NCI-H2196 (cell line): ENCODE data around the gene S100A2.
"Not testable (repeated sequence)": the region's sequence is repeated elsewhere in the genome, so short reads cannot be mapped to it uniquely, and the experiment has no call there.

ENCODE experiments used
- DNase-seq: peaks from one replicate; lab custom pipeline; 2025; ENCODE audit not compliant: unreplicated experiment; lab: John Stamatoyannopoulos, UW

Gene S100A2

DNA sequence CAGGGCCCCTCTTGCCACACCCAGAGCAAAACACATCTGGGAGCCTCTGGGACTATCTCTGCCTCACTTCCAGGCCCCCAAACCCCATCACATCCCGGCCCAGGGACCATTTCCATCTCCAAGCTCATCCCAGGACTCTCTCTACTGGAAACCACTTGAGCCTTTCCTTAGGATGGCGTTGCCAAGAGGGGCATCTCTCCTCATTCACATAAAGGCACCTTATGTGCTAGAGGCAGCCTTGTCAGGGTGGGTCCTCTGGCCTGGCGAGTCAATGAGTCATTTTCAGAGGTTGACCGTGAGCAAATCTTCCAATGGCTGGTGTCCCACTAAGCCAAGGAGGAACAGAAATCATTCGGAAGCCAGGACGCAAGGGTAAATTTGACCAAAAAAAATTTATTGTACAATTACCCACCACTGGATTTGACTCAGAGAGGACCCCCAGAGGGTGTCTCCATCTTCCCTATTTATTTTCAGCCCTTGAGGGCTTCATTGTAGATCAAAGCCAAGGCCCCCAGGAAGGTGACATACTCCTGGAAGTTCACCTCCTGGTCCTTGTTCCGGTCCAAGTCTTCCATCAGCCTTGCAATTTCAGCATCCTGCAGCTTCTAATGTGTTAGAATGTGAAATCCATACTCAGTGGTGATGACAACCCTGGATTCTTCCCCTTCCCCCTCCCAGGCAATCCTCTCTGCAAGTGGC, 31.3 kb downstream of the S100A2 start:
- DNase-seq, result no peak

DNA sequence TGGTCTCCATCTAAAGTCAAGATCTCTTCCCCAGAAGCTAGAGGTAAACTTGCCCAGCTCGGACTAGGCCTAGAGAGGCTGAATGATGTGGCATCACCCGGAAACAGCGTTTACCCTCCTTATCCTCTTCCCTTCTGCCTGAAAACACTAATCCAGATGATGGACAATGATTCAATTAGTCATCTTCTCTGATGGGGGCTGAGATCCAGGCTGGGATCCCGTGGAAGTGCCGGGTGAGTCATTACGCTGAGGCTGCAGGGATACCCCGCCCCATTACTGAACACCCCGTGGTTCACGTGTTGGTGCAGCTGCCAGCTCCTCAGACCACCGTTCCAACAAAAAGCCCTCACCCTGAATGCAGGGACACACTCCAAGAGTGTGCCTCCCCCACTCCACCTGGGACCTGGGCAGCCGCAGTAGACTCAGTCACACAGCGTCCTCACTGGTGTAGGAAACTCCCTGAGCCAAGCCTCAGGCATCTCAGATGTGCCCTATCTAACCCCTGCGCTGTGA, 31.9 kb downstream of the S100A2 start:
- no peak for DNase-seq

DNA sequence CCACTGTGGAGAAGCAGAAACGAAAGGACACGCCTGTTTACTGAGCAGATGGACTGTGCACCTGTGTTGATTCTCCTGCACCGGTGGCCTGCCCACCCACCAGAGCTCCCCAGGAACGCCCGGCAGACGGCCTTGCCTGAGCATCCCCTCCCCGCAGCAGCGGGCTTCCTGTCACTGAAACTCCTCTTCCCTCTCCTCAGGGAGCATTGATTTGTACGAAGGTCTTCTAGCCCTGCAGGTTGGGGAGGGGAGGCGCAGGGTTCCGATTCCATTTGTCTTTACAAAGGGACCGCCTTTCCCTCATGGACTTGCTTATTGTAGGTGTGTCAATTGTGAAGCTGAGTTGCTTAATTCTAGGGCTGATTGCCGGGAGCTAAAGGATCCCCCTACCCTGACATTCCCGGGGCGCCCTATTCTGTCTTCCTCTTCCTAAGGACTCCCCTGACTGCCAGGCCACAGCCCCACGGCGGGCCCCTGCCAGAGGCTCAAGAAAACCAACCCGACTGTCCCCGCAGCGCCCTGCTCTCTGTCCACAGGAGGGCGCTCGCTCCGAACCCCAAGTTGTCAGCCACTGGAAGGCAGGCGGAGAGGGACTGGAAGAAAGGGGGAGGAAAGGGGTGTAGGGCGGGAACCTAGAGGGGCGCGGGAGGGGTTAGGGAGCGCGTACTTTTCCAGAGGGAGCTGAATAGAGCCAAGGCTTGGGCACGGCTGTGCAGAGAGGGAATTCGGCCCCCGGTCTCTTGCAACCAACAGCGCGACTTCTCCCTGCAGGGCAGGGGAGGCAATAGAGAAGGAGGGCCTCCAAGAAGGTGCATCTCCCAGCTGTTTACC, 32.7 kb downstream of the S100A2 start:
- DNase-seq, result peak; percentile 89

DNA sequence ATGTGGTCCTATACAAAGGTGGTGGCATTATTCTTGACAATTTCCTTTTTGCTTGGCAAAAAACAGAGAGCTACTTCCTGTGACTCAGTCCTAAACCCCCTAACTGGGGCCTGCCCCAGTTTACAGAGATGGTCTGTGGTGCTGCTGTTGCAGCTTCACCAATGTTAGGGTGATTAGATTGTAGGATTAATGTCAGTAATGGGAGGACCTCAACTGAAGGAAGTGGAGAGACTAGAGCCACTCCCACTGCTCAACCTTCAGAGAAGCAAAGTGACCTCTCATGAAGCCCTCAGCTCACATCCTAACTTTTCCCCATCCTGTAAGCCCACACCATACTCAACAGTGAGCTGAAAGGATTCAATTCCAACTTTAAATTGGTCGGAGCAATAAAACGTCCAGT, 33.5 kb downstream of the S100A2 start:
- DNase-seq, result no peak

DNA sequence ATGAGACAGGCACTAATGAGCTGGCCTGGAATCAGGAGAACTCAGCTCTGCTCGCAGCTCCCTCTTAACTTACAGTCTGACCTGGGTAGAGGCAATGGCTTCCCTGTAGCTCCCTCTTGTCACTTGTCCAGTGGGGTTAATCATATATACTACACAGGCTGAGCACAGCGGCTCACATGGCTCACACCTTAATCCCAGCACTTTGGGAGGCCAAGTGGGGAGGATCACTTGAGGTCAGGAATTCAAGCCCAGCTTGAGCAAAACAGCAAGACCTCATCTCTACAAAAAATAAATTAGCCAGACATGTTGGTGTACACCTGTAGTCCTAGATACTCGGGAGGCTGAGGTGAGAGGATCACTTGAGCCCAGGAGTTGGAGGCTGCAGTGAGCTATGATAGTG, 34.0 kb downstream of the S100A2 start:
- DNase-seq, result no peak

DNA sequence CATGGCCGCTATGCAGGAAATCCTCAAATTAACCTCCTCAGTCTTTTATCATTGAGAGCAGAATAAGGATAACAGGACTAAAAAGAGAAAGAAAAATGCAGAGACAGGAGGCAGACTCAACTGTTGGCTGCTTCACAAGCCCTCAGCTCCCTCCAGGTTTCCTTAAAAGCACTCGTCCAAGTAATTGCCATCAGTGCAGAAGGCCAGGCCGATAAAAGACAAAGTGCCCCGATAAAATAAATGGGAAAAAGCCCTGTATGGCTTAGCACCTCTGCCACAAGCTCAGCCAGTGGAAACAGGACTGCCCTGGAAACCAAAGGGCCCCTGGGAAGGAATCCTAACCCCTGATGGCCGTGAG, 38.0 kb downstream of the S100A2 start:
- no peak for DNase-seq

DNA sequence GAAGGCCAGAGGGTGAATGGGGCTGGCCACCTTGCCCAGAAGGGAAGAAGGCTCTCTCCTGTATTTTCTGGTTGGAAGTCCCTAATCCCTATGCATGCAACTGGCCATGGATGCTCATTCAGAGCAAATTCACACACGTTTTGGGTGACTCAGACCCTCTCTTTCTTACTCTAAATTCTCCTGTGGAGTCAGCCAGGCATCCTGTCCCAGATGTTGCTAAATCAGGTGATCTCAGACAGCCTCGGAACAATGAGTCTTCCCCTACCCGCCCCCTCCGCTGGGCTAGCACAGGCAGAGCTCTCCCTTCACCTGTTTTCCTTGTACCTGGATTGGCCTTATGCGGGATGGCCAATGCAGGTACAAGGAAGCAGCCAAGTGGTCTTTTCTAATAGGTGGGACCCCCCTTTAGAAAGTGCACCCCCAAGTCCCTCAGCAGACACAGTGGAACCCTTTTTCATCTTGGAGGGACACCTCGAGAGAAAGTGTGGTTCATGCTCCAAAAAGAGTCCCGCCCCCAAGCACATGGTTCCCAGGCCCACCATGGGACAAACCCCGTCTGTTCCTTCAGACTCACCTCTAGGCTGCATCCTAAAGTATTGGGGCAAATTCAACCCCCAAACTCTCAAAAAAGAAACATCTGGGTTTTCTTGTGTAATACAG, 38.5 kb downstream of the S100A2 start:
- DNase-seq, result no peak

DNA sequence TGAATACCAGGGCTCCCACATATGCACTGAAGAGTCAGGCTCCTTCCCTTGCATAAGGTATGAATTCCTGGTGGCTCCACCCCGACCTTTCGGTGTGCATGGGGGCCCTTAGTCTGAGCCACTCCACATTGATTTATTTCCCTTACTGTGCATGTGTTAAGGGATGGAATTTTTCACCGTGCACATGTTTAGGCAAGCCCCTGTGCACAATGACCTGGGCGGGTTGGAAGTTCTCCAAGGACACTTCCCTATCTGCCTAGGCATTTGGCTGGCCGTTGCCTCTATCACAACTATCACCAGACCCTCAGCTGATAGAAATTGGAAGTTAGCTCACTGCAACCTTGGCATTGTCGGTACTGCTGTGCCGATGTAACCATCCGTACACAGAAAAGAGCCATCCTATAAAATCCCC, 39.5 kb downstream of the S100A2 start:
- DNase-seq, result peak; percentile 69

DNA sequence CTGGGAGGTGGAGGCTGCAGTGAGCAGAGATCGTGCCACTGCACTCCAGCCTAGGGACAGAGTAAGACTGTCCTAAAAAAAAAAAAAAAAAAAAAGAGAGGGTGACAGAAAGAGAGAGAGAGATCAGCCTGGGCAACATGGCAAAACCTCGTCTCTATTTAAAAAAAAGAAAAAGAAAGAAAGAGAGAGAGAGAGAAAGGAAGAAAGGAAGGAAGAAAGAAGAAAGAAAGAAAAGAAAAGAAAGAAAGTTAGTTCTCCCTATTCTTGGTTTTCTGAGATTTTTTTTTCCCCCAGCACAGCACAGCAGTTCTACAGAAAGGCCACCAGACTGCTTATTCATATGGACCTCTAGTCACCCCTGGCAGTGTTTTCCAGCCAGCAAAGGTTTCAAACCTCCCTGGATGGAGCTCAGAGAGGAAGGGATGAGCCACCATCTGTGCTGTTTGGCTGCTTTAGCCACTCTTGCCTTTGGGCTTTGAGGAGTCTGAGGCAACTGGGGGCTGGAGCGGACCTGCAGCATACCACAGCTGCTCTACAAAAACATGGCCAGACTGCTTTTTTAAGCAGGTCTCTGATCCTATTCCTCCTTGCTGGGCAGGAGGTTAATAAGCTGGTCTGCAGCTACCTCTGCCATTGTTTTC, 40.4 kb downstream of the S100A2 start:
- no peak for DNase-seq

DNA sequence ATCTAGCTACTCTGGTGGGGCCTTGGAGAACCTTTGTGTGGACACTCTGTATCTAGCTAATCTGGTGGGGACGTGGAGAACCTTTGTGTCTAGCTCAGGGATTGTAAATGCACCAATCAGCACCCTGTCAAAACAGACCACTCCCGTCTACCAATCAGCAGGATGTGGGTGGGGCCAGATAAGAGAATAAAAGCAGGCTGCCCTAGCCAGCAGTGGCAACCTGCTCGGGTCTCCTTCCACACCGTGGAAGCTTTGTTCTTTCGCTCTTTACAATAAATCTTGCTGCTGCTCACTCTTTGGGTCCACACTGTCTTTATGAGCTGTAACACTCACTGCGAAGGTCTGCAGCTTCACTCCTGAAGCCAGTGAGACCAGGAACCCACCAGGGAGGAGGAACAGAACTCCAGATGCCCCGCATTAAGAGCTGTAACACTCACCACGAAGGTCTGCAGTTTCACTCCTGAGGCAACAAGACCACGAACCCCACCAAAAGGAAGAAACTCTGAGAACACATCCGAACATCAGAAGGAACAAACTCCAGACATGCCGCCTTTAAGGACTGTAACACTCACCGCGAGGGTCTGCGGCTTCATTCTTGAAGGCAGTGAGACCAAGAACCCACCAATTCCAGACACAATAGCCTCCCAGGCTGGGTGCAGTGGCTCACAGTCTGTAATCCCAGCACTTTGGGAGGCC, 43.1 kb downstream of the S100A2 start:
- not testable (repeated sequence) for DNase-seq

DNA sequence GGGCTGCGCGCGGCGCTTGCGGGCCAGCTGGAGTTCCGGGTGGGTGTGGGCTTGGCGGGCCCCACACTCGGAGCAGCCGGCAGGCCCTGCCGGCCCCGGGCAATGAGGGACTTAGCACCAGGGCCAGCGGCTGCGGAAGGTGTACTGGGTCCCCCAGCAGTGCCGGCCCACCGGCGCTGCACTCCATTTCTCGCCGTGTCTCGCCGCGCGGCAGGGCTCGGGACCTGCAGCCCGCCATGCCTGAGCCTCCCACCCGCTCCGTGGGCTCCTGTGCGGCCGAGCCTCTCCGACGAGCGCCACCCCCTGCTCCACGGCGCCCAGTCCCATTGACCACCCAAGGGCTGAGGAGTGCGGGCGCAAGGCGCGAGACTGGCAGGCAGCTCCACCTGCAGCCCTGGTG, 43.8 kb downstream of the S100A2 start:
- DNase-seq, result not testable (repeated sequence)

DNA sequence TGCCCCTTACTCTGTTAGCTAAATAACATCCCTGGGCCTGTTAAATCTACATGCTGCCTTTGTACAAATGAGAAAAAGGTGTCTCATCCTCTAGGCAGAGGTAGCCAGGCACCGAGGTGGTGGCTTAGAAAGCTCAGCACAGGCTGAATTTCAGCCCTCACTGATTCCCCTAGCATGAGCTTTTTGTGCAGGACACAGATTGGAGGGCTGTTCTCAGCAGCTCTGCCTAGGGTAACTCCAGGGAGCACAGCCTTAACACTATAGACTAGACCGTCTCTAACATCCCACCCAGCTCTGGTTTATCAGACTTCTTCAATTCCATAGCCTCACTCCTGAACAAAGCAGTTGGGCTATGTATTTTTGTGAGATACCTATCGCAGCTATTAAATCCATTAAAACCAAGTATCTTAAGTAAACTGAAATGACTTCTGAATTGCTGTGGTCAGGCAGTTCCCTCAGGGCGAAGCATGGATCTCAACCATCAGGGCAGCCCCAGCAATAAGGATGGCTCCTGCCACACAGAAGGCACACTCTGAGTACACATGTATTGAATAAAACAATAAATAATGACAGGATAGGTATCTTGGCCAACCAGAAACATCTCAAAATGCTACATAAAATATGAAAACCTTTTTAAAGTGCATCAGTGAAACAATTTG, 44.7 kb downstream of the S100A2 start:
- DNase-seq, result no peak

DNA sequence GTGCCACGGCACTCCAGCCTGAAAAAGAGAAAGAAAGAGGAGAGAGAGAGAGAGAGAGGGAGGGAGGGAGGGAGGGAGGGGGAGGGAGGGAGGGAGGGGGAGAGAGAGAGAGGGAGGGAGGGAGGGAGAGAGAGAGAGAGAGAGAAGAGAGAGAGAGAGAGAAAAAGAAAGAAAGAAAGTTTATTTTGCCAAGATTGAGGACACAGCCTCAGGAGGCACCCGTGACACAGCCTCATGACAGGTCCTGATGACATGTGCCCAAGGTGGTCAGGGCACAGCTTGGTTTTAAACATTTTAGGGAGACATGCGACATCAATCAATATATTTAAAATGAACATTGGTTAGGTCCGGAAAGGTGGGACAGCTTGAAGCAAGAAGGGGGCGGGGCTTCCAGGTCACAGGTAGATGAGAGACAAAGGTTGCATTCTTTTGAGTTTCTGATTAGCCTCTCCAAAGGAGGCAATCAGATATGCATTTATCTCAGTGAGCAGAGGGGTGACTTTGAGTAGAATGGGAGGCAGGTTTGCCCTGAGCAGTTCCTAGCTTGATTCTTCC, 45.4 kb downstream of the S100A2 start:
- not testable (repeated sequence) for DNase-seq

DNA sequence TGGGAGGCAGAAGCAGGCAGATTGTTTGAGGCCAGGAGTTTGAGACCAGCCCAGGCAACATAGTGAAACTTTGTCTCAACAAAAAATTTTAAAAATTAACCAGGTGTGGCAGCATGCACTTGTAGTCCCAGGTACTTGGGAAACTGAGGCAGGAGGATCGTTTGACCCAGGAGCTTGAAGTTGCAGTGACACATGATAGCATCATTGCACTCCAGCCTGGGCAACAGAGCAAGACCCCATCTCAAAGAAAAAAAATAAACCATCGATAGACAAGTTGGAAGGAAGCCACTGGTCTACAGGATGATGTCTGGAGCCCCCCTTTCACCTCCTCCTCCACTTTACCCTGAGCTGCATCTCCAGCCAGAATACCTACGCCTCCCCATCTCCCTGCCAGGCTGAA, 46.4 kb downstream of the S100A2 start:
- DNase-seq, result no peak

DNA sequence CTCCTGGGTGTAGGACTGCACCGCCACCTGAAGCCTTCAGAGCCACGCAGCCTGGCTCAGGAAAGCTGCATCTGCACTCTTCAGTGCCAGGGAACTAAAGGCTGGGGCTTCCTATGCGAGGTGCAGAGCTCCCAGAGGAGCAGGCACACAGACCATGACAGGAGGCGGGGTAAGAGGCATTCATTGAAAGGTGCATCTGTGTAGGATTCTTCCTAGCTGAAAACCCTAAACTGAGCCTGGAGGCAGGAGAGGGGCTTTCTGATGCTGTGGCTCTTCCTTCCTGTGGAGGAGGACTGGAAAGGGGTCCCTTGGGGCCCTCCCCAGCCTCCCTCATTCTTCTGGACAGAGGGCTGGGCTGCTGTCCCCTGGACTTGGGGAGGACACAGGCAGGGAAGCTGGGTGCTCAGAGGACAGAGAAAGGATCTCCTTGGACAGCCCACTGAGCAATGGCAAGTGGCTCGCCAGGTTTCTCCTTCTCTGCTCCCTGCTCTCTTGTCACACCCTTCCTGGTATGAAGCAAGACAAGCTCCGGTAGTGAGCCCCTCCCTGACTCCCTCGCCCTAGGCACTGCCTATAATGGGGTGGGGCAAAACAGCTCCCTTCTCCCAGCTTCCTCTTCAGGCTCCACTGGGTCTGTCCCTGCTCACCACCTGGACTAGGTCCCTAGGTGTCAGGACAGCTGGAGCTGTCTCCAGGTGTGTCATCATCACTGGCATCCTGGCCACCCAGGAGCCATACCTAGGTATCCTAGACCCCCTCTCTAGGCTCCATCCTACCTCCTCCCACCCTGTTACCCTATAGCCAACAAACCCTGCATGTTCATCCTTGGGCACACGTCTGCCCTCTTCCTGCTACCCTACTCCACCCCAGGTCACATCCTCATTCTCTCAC, 49.9 kb downstream of the S100A2 start:
- peak; percentile 72 for DNase-seq

DNA sequence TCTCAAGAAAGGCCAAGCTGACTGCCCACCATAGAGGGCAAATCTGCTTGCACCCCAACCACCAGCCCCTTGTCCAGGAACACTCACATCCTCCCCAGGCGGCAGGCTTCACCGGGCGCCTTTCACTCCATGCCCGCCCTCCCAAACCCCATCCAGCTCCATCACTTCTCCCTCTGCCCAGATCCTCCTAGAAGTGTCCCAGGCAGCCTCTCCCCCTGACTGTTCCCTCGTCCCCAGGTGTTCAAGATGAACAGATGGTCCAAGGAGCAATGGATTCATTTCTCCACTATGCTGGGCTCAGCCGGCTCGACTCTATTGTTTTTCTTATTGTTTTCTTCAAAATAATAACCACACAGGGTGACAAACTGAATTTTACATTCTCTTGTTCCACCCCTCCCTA, 52.0 kb downstream of the S100A2 start:
- DNase-seq, result no peak

DNA sequence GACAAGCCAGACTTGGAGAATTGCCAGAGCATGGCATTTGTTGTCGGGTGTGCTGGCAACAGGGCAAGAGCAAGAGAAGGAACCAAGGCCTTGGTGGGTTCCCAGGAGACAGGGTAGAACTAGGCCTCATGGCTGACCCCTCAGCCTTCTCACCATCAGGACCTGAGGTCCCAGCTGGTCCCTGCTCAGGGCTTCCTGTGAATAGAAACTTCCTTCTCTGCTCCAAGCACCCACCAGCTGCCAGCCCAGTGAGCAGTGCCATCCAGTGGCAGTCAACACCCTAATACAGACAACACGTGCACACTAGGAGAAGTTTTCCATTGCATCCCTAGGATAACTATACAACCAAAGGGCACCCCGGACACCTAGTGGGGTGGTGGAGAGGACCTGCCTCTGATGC, 52.6 kb downstream of the S100A2 start:
- DNase-seq, result peak; percentile 10
